ENCODE data around the gene DAPK2. TPM values are rescaled to one million over a fixed set of nuclear protein-coding genes. Genes with fewer than 3 reads are reported as not detected.

The DAPK2 gene
- total RNA-seq, 1 donor, result 23.5 TPM

DNA sequence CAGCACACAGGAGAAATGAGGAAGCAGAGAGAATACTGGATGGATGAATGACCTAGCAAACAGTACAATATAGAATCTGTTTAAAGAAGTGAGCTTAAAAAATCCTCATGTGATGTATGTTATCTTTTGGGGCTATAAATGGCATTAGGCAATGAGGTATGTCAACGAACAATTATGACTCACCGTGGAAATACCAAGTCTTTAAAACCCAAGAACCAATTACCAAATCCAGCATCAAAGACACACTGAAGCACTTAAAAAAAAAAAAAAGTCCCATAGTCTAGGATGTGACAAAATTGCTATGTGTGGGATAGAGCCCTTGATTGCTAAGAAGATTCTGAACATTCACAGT lies 176.3 kb downstream of the DAPK2 start:
- H3K27me3 ChIP-seq (ENCODE audit: insufficient read depth, low read length), result no peaks in the 10 kb centered on the region
- H3K27ac ChIP-seq (ENCODE audit: low read depth, low read length), result no peak overlapping the region
- H3K36me3 ChIP-seq (ENCODE audit: insufficient read depth, low read length), result no peaks in the 10 kb centered on the region
- H2AFZ ChIP-seq (ENCODE audit: low read length), result no peak overlapping the region
- no peak for TF ChIP-seq CTCF (IDR thresholded peaks at IDR 0.05; ENCODE audit: extremely low read depth, low read depth, low read length)
- H3K79me2 ChIP-seq (ENCODE audit: insufficient read depth, low read length), result no peaks in the 10 kb centered on the region
- H3K4me1 ChIP-seq (ENCODE audit: insufficient read depth, low read length), result no peaks in the 10 kb centered on the region
- no peak overlapping the region for H3K4me2 ChIP-seq (ENCODE audit: insufficient read depth, low read length)
- no peaks in the 10 kb centered on the region for H3K9me3 ChIP-seq (ENCODE audit: low read depth, low read length)
- no peaks in the 10 kb centered on the region for H4K20me1 ChIP-seq (ENCODE audit: insufficient read depth, low read length)
- H3K4me3 ChIP-seq (ENCODE audit: insufficient read depth, low read length), result no peak overlapping the region
- no peak for DNase-seq (ENCODE audit: insufficient read length, low spot score, missing footprints)

- Histone ChIP-seq H3K36me3 (ENCODE audit: insufficient read depth, low read length) (no peaks in the 10 kb centered on the region), H3K4me2 (ENCODE audit: insufficient read depth, low read length) (no peak overlapping the region), H3K27ac (ENCODE audit: low read depth, low read length) (no peak overlapping the region), H3K79me2 (ENCODE audit: insufficient read depth, low read length) (no peaks in the 10 kb centered on the region), H4K20me1 (ENCODE audit: insufficient read depth, low read length) (no peaks in the 10 kb centered on the region), H3K27me3 (ENCODE audit: insufficient read depth, low read length) (no peaks in the 10 kb centered on the region), H3K9me3 (ENCODE audit: low read depth, low read length) (no peaks in the 10 kb centered on the region), H3K4me1 (ENCODE audit: insufficient read depth, low read length) (no peaks in the 10 kb centered on the region), H2AFZ (ENCODE audit: low read length) (no peak overlapping the region), H3K4me3 (ENCODE audit: insufficient read depth, low read length) (no peak overlapping the region)
- DNase-seq (ENCODE audit: insufficient read length, low spot score, missing footprints), result no peak
- TF ChIP-seq CTCF (IDR thresholded peaks at IDR 0.05; ENCODE audit: extremely low read depth, low read depth, low read length), result no peak
Measured at GRCh38 chr15:63869371-63870042, 176.8 kb downstream of the DAPK2 start.

GRCh38 chr15:63864186-63864585 lies 182.1 kb downstream of the DAPK2 start:
- peak; percentile 61 for DNase-seq (ENCODE audit: insufficient read length, low spot score, missing footprints)
- Histone ChIP-seq H3K79me2 (ENCODE audit: insufficient read depth, low read length) (no peaks in the 10 kb centered on the region), H3K36me3 (ENCODE audit: insufficient read depth, low read length) (no peaks in the 10 kb centered on the region), H3K4me1 (ENCODE audit: insufficient read depth, low read length) (peaks cover 2% of the 10 kb centered on the region), H3K4me3 (ENCODE audit: insufficient read depth, low read length) (no peak overlapping the region), H3K27me3 (ENCODE audit: insufficient read depth, low read length) (no peaks in the 10 kb centered on the region), H3K4me2 (ENCODE audit: insufficient read depth, low read length) (no peak overlapping the region), H3K9me3 (ENCODE audit: low read depth, low read length) (no peaks in the 10 kb centered on the region), H3K27ac (ENCODE audit: low read depth, low read length) (no peak overlapping the region), H4K20me1 (ENCODE audit: insufficient read depth, low read length) (no peaks in the 10 kb centered on the region), H2AFZ (ENCODE audit: low read length) (no peak overlapping the region)
- TF ChIP-seq CTCF (IDR thresholded peaks at IDR 0.05; ENCODE audit: extremely low read depth, low read depth, low read length), result no peak

- H4K20me1 ChIP-seq (ENCODE audit: insufficient read depth, low read length), result no peaks in the 10 kb centered on the region
- H3K4me3 ChIP-seq (ENCODE audit: insufficient read depth, low read length), result no peak overlapping the region
- H3K27ac ChIP-seq (ENCODE audit: low read depth, low read length), result no peak overlapping the region
- H2AFZ ChIP-seq (ENCODE audit: low read length), result no peak overlapping the region
- H3K4me1 ChIP-seq (ENCODE audit: insufficient read depth, low read length), result peaks cover 7% of the 10 kb centered on the region
- no peaks in the 10 kb centered on the region for H3K27me3 ChIP-seq (ENCODE audit: insufficient read depth, low read length)
- TF ChIP-seq CTCF (IDR thresholded peaks at IDR 0.05; ENCODE audit: extremely low read depth, low read depth, low read length), result no peak
- no peaks in the 10 kb centered on the region for H3K79me2 ChIP-seq (ENCODE audit: insufficient read depth, low read length)
- H3K4me2 ChIP-seq (ENCODE audit: insufficient read depth, low read length), result no peak overlapping the region
- H3K9me3 ChIP-seq (ENCODE audit: low read depth, low read length), result no peaks in the 10 kb centered on the region
- H3K36me3 ChIP-seq (ENCODE audit: insufficient read depth, low read length), result no peaks in the 10 kb centered on the region
- no peak for DNase-seq (ENCODE audit: insufficient read length, low spot score, missing footprints)
Measured at GRCh38 chr15:63861946-63862517, 184.3 kb downstream of the DAPK2 start.
